Measurements from ENCODE around the gene RAB31.
"Not testable (repeated sequence)": the region's sequence is repeated elsewhere in the genome, so short reads cannot be mapped to it uniquely, and the experiment has no call there.

Gene RAB31

DNA sequence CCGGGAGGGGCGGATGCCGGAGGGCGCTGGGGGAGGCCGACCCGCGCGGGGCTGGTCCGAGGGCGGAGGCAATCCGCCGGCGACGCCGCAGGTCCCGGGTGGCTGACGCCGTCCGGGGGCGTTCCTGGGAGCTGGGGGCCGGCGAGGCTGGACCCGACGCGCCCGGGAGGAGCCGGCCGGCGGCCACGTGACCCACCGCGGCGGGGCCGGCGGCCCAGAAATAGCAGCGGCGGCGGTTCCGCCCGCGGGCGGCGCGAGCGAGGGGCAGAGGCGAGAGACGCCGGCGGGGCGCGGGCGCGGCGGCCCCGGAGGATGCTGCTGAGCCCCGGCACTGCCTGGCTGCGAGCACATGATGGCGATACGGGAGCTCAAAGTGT is at the start of gene RAB31:
Gene RAB31 (plus strand): TSS at position 245 of the 377 bp plus-strand sequence. CDS start 105 bp downstream, at position 350.
- in situ Hi-C loops (cut with HindIII; ENCODE audit: low sequenced_read_pairs): no loop called here

DNA sequence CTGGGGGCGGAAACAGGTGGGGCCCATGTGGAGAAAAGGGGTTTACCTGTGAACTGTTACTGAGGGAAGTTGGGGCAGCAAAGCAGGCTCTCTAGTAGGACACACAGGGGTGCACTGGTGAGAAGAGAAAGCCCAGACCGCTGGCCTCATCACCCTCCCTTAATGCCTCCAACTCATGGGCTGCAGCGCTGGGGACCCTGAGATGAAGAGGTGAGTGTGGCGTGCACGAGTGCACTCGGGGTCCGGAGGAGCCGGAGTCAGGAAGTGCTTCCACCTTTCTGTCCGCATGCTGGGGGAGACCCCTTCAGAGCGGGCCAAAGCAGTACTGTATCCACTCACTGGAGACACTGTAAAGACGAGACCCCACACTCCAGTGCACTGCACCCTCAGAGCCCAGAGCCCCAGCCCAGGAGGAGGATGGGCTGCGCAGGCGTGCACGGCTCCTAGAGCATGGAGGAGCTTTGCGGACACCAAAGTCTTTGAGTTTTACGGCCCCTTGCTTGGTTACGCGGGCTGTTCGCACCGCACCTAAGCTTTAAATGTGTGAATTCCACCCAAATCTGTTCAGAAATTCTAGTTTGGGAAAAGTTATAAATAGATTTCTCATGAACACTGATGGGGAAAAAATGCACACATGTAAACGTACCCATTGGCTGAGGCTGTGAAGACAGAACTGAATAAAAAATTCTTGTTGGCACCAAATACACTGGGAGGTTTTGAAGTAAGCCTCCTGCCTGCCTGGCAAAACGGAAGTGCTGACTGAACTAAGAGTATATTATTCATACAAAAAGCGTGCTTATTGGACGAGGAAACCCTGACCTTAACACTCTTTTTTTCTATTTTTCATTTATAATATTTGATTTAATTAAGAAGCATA is 48.4 kb upstream of the RAB31 start:
- in situ Hi-C loops (cut with HindIII; ENCODE audit: low sequenced_read_pairs): loop anchor here (5.0 kb wide), 4 partner anchors 53 to 93 kb away; no protein-coding TSS in a partner anchor

DNA sequence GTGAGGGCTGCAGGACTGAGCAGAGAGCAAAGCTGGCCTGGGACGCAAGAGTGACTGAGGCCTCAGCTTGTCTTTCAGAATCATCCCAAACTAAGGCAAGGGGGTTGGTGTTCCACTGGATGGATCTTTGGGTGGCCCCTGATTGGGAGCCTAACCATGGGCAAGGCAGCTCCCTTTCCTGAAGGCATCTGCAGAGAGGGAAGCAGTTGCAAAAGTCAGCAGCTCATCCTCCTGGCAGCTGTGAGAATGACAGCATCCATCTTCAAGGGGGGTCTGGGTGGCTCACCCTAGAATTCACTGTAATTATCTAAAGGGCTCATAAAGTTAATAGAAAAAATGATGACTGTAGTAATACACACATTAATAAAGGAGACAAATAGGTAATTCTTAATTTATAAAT is 46.5 kb upstream of the RAB31 start:
- in situ Hi-C loops (cut with HindIII; ENCODE audit: low sequenced_read_pairs): loop anchor here (5.0 kb wide), 4 partner anchors 51 to 91 kb away; no protein-coding TSS in a partner anchor

DNA sequence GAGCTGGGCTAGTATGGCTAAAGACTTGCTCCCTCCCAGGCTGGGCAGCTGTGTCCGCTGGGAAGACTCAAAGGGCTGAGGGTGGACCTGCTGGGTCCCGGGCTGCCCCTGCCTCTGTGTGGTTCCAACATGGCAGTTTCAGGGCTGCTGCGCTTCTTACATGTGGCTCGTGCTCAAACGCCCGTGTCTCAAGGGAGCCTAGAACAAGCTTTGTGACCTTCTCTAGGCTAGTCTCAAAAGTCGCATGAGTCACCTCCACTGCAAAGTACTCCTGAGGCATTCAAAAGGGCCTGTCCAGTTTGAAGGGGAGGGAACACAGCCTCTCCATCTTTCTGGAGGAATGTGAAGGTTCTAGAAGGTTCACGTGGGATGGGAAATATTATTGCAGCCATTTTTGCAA is 44.7 kb upstream of the RAB31 start:
- in situ Hi-C loops (cut with HindIII; ENCODE audit: low sequenced_read_pairs): loop anchor here (5.0 kb wide), 4 partner anchors 49 to 89 kb away; no protein-coding TSS in a partner anchor

DNA sequence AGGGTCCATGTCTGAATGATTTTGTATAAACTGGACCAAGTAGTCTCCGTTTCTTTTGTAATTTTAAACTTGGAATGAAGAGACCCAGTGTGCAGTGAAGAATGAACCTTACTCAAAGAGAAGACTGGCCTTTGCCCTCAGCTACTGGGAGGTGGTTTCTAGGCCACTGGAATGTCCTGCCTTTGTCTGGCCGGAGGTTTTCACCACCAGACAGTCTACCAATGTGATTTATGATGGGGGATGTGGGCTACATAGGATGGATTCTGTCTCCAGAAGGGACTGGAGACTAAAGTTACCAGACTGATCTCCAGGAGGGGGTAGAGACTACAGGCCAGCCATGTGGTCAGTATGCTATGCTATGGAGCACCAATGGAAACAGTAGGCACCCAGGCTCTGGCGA is 42.8 kb upstream of the RAB31 start:
- in situ Hi-C loops (cut with HindIII; ENCODE audit: low sequenced_read_pairs): no loop called here

GRCh38 chr18:9666548-9666947 is 41.6 kb upstream of the RAB31 start:
- in situ Hi-C loops (cut with HindIII; ENCODE audit: low sequenced_read_pairs): no loop called here

GRCh38 chr18:9669016-9669415 is 39.1 kb upstream of the RAB31 start:
- in situ Hi-C loops (cut with HindIII; ENCODE audit: low sequenced_read_pairs): no loop called here

DNA sequence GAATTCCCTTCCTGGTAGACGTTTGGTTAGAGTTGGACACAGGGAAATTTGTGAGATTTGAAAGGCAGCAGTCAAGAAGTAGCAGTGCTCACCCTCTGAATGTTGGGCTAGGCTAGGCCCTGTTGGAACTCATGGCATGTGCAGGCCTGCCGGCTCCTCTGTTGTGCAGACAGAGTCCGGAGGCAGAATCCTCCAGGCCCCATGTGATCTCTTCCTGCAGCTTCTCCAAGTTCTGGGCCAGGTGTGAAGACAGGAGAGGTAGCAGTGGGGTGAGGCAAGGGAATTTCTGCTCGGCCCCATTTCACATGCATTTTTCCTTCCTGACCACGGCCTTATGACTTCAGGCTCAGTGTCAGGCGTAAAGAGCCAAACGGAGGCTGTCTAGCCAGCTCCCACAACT is 36.9 kb upstream of the RAB31 start:
- in situ Hi-C loops (cut with HindIII; ENCODE audit: low sequenced_read_pairs): no loop called here

DNA sequence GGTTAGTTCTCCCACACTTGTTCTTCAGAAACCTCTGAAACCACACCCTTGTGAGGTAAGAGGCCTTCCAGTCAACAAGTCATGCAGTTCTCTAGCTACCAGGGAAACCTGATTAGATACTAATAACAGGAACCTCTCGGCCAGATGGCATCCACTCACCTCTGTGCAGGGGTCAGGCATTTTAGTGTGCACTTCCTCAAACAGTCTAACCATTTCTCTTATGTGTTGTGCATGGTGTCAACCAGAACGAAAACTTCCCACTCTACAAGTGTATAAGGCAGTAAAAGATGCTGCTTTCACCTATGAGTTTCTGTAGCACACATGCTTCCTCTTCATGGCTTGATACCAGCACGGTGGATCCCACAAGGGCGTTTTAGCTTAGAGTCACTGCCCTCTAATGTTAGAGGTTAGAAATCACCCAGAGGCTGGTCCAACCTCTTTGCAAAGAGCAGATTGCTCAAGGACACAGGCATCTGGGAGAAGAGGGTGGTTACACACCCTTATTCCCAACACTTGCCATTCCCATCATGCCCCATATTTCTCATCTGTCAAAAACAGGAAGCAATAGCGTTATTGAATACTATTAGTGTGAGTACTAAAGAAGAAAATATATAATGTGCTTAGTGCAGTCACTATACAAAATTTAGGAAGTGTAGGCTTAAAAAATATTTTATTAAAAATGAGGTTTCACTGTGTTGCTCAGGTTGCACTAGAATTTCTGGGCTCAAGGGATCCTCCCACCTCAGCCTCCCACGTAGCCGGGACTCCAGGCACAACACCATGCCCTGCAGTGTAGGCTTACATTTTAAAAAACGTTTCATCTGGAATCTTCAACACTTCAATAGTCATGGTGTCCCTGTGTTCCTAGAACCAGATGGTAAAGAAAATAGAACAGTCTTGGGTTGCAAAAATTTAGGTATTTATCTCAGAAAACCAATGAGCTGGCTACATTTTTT is 34.5 kb upstream of the RAB31 start:
- in situ Hi-C loops (cut with HindIII; ENCODE audit: low sequenced_read_pairs): no loop called here

- in situ Hi-C loops (cut with HindIII; ENCODE audit: low sequenced_read_pairs): not testable (repeated sequence)
These were observed 29.9 kb upstream of the RAB31 start for GRCh38 chr18:9678216-9678615.

DNA sequence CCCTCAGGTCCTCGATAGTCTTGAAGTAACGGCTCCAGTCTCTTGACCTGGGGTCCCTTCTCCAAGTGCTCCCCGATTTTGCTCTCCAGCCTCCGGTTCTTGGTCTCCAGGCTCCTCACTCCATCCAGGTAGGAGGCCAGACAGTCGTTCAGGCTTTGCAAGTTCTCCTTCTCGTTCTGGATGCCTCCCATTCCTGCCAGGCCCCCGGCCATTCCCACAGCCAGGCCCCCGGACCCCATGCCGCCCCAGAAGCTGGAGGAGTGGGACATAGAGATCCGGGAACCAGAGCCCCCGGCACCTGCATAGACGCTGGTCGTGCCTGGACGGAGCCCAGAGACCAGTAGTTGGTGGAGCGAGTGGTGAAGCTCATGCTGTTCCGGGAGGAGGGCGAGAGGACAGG is 29.0 kb upstream of the RAB31 start:
- in situ Hi-C loops (cut with HindIII; ENCODE audit: low sequenced_read_pairs): no loop called here

GRCh38 chr18:9681217-9681616 is 26.9 kb upstream of the RAB31 start:
- in situ Hi-C loops (cut with HindIII; ENCODE audit: low sequenced_read_pairs): loop anchor here (5.0 kb wide), 1 partner anchor 84 kb away; no protein-coding TSS in a partner anchor

DNA sequence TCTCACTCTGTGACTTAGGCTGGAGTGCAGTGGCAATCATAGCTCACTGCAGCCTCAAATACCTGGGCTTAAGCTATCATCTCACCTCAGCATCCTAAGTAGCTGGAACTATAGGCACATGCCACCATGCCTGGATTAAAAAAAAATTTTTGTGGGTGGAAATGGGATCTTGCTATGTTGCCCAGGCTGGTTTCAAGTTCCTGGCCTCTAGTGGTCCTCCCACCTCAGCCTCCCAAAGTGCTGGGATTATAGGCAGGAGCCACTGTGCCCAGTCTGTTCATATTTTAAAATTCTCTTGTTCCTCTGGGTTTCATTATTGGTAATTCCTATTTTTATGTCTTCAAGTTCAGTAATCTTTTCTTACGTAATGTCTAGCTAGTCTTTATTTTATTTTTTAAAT is 25.5 kb upstream of the RAB31 start:
- in situ Hi-C loops (cut with HindIII; ENCODE audit: low sequenced_read_pairs): loop anchor here (5.0 kb wide), 1 partner anchor 85 kb away; no protein-coding TSS in a partner anchor

GRCh38 chr18:9683418-9684396 is 24.4 kb upstream of the RAB31 start:
- in situ Hi-C loops (cut with HindIII; ENCODE audit: low sequenced_read_pairs): loop anchor here (5.0 kb wide), 1 partner anchor 86 kb away; no protein-coding TSS in a partner anchor

DNA sequence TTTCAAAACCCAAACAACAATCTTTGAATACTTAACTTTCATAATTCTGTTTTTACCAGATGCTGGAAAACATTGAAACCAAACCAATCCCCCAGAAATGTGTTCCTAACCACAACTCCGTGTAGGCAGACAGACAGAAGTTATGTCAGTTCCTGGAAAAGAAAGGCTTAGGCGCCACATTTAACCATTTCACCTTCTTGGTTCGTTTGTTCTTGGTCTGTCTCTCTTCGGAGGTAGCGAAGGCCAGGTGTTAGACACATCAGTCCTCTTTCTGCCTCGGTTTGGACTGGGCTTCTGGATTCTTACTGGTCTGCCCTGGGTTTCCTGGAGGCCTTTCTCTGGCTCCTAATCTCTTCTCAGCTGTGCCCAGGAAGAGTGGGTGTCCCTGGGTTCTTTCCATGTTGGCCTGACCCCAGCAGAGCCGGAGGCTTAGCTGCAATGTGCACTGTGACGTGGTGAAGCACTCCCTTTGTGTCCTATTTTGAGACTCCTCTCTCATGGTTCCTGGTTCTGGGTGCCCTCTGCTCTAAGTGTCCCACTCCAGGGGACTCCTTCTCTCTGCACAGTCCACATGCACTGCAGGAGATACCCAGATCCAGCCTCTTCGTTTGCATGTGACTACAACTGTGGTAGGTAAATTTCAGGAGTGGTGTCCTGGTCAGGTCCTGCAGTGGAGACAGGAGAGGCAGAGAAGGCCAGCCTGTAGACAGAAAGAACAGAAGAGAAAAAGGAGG is 23.1 kb upstream of the RAB31 start:
- in situ Hi-C loops (cut with HindIII; ENCODE audit: low sequenced_read_pairs): loop anchor here (5.0 kb wide), 1 partner anchor 88 kb away; no protein-coding TSS in a partner anchor

- in situ Hi-C loops (cut with HindIII; ENCODE audit: low sequenced_read_pairs): no loop called here
These were observed 22.5 kb upstream of the RAB31 start for GRCh38 chr18:9685615-9685890.

GRCh38 chr18:9688036-9688741 is 19.9 kb upstream of the RAB31 start:
- in situ Hi-C loops (cut with HindIII; ENCODE audit: low sequenced_read_pairs): no loop called here

- in situ Hi-C loops (cut with HindIII; ENCODE audit: low sequenced_read_pairs): no loop called here
These were observed 18.8 kb upstream of the RAB31 start for GRCh38 chr18:9689253-9689652.
